ENCODE measurements around the gene ALK. TPM values are rescaled to one million over a fixed set of nuclear protein-coding genes. Genes with fewer than 3 reads are reported as not detected.

Gene ALK
- polyA plus RNA-seq, 2 of the 4 experiments (the other 2 are of a cell fraction) = not detected

- WGBS (ENCODE audit: missing lambda C conversion rate) = 24% methylated on average over 8 of the region's 8 CpGs
- FAIRE-seq (no peak), ATAC-seq (no peak), DNase-seq (ENCODE audit: low read depth in 1 of 2, low spot score in 1 of 2) (no peak)
- no peaks in the 10 kb centered on the region for H3K9me3 ChIP-seq
- ChIA-PET POLR2A (no interaction called here), CTCF (interaction anchor here (0.6 to 1.3 kb wide), 2 partner anchors 14 to 61 kb away, joined by 3 read pairs; no protein-coding TSS in a partner anchor)
- no peak overlapping the region for H3K4me2 ChIP-seq
- peaks cover 3% of the 10 kb centered on the region; the same call in 1 of the 3 replicates for H3K4me1 ChIP-seq
- TF ChIP-seq SREBF2 (IDR thresholded peaks at IDR 0.05) (no peak), HOXB13 (CRISPR knock-in tag; IDR thresholded peaks at IDR 0.05; ENCODE audit: low read depth) (no peak), NPAS2 (CRISPR knock-in tag; IDR thresholded peaks at IDR 0.05; ENCODE audit: borderline replicate concordance) (no peak), RAD21 (conservative IDR thresholded peaks at IDR 0.05 in 1 of 2, IDR thresholded peaks at IDR 0.05 in 1 of 2) (no peak), CTCF (IDR thresholded peaks at IDR 0.05) (no peak)
- H3K4me3 ChIP-seq = no peak overlapping the region
- no peak overlapping the region for H3K27ac ChIP-seq
Observed at GRCh38 chr2:29787473-29788465, 133.6 kb downstream of the ALK start.

- ChIA-PET CTCF (no interaction called here), POLR2A (no interaction called here)
- TF ChIP-seq E2F6 (IDR thresholded peaks at IDR 0.05; ENCODE audit: borderline replicate concordance, low read depth) (no peak), NFE2L2 (conservative IDR thresholded peaks at IDR 0.05; ENCODE audit: low read length) (no peak), EP300 (IDR thresholded peaks at IDR 0.05) (no peak), TP53 (CRISPR knock-in tag; IDR thresholded peaks at IDR 0.05) (no peak), CEBPB (IDR thresholded peaks at IDR 0.05) (no peak), HOXB5 (CRISPR knock-in tag; IDR thresholded peaks at IDR 0.05) (no peak), JUNB (IDR thresholded peaks at IDR 0.05) (no peak), GATA3 (IDR thresholded peaks at IDR 0.05; ENCODE audit: borderline replicate concordance) (no peak), RFX5 (IDR thresholded peaks at IDR 0.05) (no peak), HES2 (IDR thresholded peaks at IDR 0.05) (no peak), FOXS1 (CRISPR knock-in tag; IDR thresholded peaks at IDR 0.05) (no peak), RAD21 (conservative IDR thresholded peaks at IDR 0.05 in 1 of 2, IDR thresholded peaks at IDR 0.05 in 1 of 2) (no peak), FOSL2 (IDR thresholded peaks at IDR 0.05) (no peak), FOSL2 (CRISPR knock-in tag; IDR thresholded peaks at IDR 0.05) (no peak), MAZ (IDR thresholded peaks at IDR 0.05; ENCODE audit: borderline replicate concordance, low read depth, low read length) (no peak), CHD4 (IDR thresholded peaks at IDR 0.05; ENCODE audit: borderline replicate concordance) (no peak), SMC3 (IDR thresholded peaks at IDR 0.05) (no peak), SREBF2 (IDR thresholded peaks at IDR 0.05) (no peak)
- H3K4me2 ChIP-seq = no peak overlapping the region
- H3K4me3 ChIP-seq = no peak overlapping the region
- H3K4me1 ChIP-seq = peaks cover 3% of the 10 kb centered on the region; the same call in 1 of the 3 replicates
- no peak for FAIRE-seq
- 6% methylated on average over 5 of the region's 5 CpGs for WGBS (ENCODE audit: missing lambda C conversion rate)
- peak in 1 of 2 experiments; percentile 17 for DNase-seq (ENCODE audit: low read depth in 1 of 2, low spot score in 1 of 2)
- H3K9me3 ChIP-seq = no peaks in the 10 kb centered on the region
- no peak overlapping the region for H3K27ac ChIP-seq
- no peak for ATAC-seq
Observed at GRCh38 chr2:29786361-29786760, 135.0 kb downstream of the ALK start.

All from A549 (cell line).